Measurements from ENCODE around the gene NT5DC4.
A peak's percentile ranks its signal among the peaks of the same experiment; 100 is the strongest.

Gene NT5DC4

GRCh38 chr2:112674229-112674628 is 46.6 kb upstream of the NT5DC4 start:
- no peak for TF ChIP-seq TCF4 (CRISPR knock-in tag; IDR thresholded peaks at IDR 0.05; ENCODE audit: borderline replicate concordance)
- TF ChIP-seq ISL1 (CRISPR knock-in tag; IDR thresholded peaks at IDR 0.05), result no peak
- no peak for TF ChIP-seq TSHZ2 (CRISPR knock-in tag; IDR thresholded peaks at IDR 0.05)
- no peak for TF ChIP-seq POU6F1 (CRISPR knock-in tag; IDR thresholded peaks at IDR 0.05; ENCODE audit: borderline replicate concordance, low read depth)
- TF ChIP-seq, protein P1, sequence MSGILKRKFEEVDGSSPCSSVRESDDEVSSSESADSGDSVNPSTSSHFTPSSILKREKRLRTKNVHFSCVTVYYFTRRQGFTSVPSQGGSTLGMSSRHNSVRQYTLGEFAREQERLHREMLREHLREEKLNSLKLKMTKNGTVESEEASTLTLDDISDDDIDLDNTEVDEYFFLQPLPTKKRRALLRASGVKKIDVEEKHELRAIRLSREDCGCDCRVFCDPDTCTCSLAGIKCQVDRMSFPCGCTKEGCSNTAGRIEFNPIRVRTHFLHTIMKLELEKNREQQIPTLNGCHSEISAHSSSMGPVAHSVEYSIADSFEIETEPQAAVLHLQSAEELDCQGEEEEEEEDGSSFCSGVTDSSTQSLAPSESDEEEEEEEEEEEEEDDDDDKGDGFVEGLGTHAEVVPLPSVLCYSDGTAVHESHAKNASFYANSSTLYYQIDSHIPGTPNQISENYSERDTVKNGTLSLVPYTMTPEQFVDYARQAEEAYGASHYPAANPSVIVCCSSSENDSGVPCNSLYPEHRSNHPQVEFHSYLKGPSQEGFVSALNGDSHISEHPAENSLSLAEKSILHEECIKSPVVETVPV (CRISPR knock-in tag; IDR thresholded peaks at IDR 0.05), result no peak
- TF ChIP-seq BACH2 (CRISPR knock-in tag; IDR thresholded peaks at IDR 0.05; ENCODE audit: borderline replicate concordance), result no peak
- no peak for TF ChIP-seq RARB (CRISPR knock-in tag; IDR thresholded peaks at IDR 0.05)
- TF ChIP-seq ZNF70 (CRISPR knock-in tag; IDR thresholded peaks at IDR 0.05), result no peak
- no peak for TF ChIP-seq CREB5 (CRISPR knock-in tag; IDR thresholded peaks at IDR 0.05; ENCODE audit: low read depth)
- no peak for TF ChIP-seq ZFP3 (CRISPR knock-in tag; IDR thresholded peaks at IDR 0.05)
- no peak for TF ChIP-seq SNAI2 (CRISPR knock-in tag; IDR thresholded peaks at IDR 0.05)
- no peak for TF ChIP-seq ESRRG (CRISPR knock-in tag; IDR thresholded peaks at IDR 0.05)
- no peak for TF ChIP-seq ZNF8 (CRISPR knock-in tag; IDR thresholded peaks at IDR 0.05)
- TF ChIP-seq ZC3H10 (CRISPR knock-in tag; IDR thresholded peaks at IDR 0.05), result no peak
- TF ChIP-seq OSR1 (CRISPR knock-in tag; IDR thresholded peaks at IDR 0.05), result no peak
- TF ChIP-seq PPARA (CRISPR knock-in tag; IDR thresholded peaks at IDR 0.05; ENCODE audit: borderline replicate concordance), result no peak
- no peak for TF ChIP-seq GLIS3 (CRISPR knock-in tag; IDR thresholded peaks at IDR 0.05)
- no peak for TF ChIP-seq ZNF565 (CRISPR knock-in tag; conservative IDR thresholded peaks at IDR 0.05; ENCODE audit: low read depth)
- TF ChIP-seq CSDC2 (CRISPR knock-in tag; IDR thresholded peaks at IDR 0.05), result no peak
- ATAC-seq, result no peak

- TF ChIP-seq CREB5 (CRISPR knock-in tag; IDR thresholded peaks at IDR 0.05; ENCODE audit: low read depth), result no peak
- TF ChIP-seq TOX (CRISPR knock-in tag; IDR thresholded peaks at IDR 0.05; ENCODE audit: borderline replicate concordance), result no peak
- no peak for TF ChIP-seq GLIS3 (CRISPR knock-in tag; IDR thresholded peaks at IDR 0.05)
- no peak for TF ChIP-seq TSHZ2 (CRISPR knock-in tag; IDR thresholded peaks at IDR 0.05)
- TF ChIP-seq ZNF70 (CRISPR knock-in tag; IDR thresholded peaks at IDR 0.05), result no peak
- TF ChIP-seq ZNF565 (CRISPR knock-in tag; conservative IDR thresholded peaks at IDR 0.05; ENCODE audit: low read depth), result no peak
- no peak for TF ChIP-seq ESRRG (CRISPR knock-in tag; IDR thresholded peaks at IDR 0.05)
- TF ChIP-seq POU6F1 (CRISPR knock-in tag; IDR thresholded peaks at IDR 0.05; ENCODE audit: borderline replicate concordance, low read depth), result no peak
- ATAC-seq, result peak; percentile 72
Measured at GRCh38 chr2:112679484-112679883, 41.3 kb upstream of the NT5DC4 start.

Measured in SK-N-SH treated with all-trans-retinoic acid at 6 μM for 48 hours (cell line).